ENCODE results near the gene FAM227B.

DNA sequence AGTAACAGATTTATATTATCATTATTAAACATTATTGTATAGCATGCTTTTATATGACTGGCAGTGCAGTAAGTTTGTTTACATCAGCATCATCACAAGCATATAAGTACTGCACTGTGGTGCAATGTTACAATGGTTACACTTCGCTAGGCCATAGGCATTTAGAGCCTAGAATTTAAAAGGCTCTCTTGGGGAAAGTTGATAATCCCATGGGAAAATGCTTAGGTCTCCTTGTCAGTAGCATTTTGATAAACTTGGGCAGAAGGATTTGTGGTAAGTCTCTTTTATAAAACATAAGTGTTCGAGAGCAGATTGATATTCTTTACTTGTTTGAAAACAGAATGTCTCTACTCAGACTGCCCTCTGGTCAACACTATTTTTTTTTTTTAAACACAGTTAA lies 7.8 kb upstream of the FAM227B start:
- no peak for TF ChIP-seq POLR2AphosphoS5 (IDR thresholded peaks at IDR 0.05; ENCODE audit: low read depth, low read length)
- TF ChIP-seq TAF1 (IDR thresholded peaks at IDR 0.05; ENCODE audit: low read depth, low read length) = no peak
- TF ChIP-seq POLR2A (IDR thresholded peaks at IDR 0.05; ENCODE audit: low read depth, low read length) = no peak
- no peak for TF ChIP-seq POU2F2 (IDR thresholded peaks at IDR 0.05; ENCODE audit: low read depth, low read length)

Data from GM12891 (cell line).